HCT116 (cell line): ENCODE measurements around the gene PSME3IP1. TPM values are rescaled to one million over a fixed set of nuclear protein-coding genes. Genes with fewer than 3 reads are reported as not detected.

Source experiments
- ATAC-seq: fragments of 200-7000 bp; cut with Tn5 transposase; 2 replicates; pipeline ENCODE4 v1.9.1; 2020; ENCODE audit warnings: mild to moderate bottlenecking, moderate library complexity
- BruUV-seq: library from RNA; stranded (reverse); fragments of 400-500 nt; replicated peaks from 2 replicates; lab custom pipeline; 2021; lab: Mats Ljungman, UMichigan
- CTCF ChIA-PET: fragments of 300-600 bp; sonication (Branson Sonifier 250); formaldehyde crosslinking; loops from one replicate; lab custom pipeline; 2021; ENCODE audit warnings: antibody characterized with exemption; lab: Charles Lee
- POLR2A ChIA-PET: fragments of 300-600, 350-600 bp; sonication (Branson Sonifier 250); formaldehyde crosslinking; loops from one replicate; lab custom pipeline; 2021; ENCODE audit warnings: antibody characterized with exemption; lab: Charles Lee
- RAD21 ChIA-PET, 2 experiments: fragments of 300-600 bp; sonication (Branson Sonifier 250); formaldehyde crosslinking; loops; one replicate each; lab custom pipeline; 2023; ENCODE audit warnings: low total read pairs in 2 of 2; ENCODE audit not compliant: uncharacterized antibody in 2 of 2, unreplicated experiment in 2 of 2, low non-redundant PET in 1 of 2; lab: Charles Lee
- DNase-seq: peaks from one replicate; pipeline ENCODE4 v3.0.0-alpha.2; 2010; ENCODE audit warnings: low read depth, low spot score
- H2AFZ ChIP-seq: fragments of 200-600 bp; shearing (Covaris generic), sonication (generic); 2 replicates; pipeline ENCODE4 v1.6.1; 2017; ENCODE audit warnings: low read depth, mixed run types, mixed read lengths, antibody characterized with exemption, low read length; ENCODE audit not compliant: poor library complexity, severe bottlenecking
- H3K27ac ChIP-seq: 2 replicates; pipeline ENCODE4 v1.5.1; 2012; ENCODE audit warnings: low read depth, low read length
- H3K27me3 ChIP-seq: fragments of 200-600 bp; sonication (generic); 2 replicates; pipeline ENCODE4 v1.6.1; 2016; ENCODE audit warnings: mixed run types, low read length, mixed read lengths; ENCODE audit not compliant: insufficient read depth
- H3K36me3 ChIP-seq, 2 experiments: fragments of 200-500 bp in 1 of 2; fragments of 200-600 bp in 1 of 2; sonication (Bioruptor generic) in 1 of 2; sonication (generic) in 1 of 2; 2 replicates each; pipeline versions ENCODE4 v1.5.1 to v1.6.1; 2014 to 2016; ENCODE audit warnings: low read length in 2 of 2, inconsistent platforms in 1 of 2, mixed read lengths in 1 of 2, mixed run types in 1 of 2; ENCODE audit not compliant: insufficient read depth in 2 of 2, control insufficient read depth in 1 of 2
- H3K4me1 ChIP-seq, 2 experiments: fragments of 200-600 bp in 1 of 2; sonication (generic) in 1 of 2; 2 replicates each; pipeline versions ENCODE4 v1.5.1 to v1.6.1; 2012 to 2017; ENCODE audit warnings: low read length in 2 of 2, inconsistent platforms in 1 of 2, mild to moderate bottlenecking in 1 of 2, mixed read lengths in 1 of 2, mixed run types in 1 of 2, moderate library complexity in 1 of 2; ENCODE audit not compliant: insufficient read depth in 2 of 2, control insufficient read depth in 1 of 2
- H3K4me2 ChIP-seq: fragments of 200-600 bp; sonication (generic); 2 replicates; pipeline ENCODE4 v1.6.1; 2017; ENCODE audit warnings: mixed run types, low read length, mixed read lengths
- H3K4me3 ChIP-seq, 2 experiments: fragments of 200-600 bp in 1 of 2; sonication (generic) in 1 of 2; replicated peaks in 1 of 2; 2 replicates each; pipeline ENCODE4 v1.5.1; 2011 to 2016; ENCODE audit warnings: low read length in 2 of 2, control low read depth in 1 of 2, low read depth in 1 of 2, mild to moderate bottlenecking in 1 of 2, mixed read lengths in 1 of 2, mixed run types in 1 of 2
- H3K79me2 ChIP-seq: fragments of 200-600 bp; sonication (generic); 2 replicates; pipeline ENCODE4 v1.6.1; 2017; ENCODE audit warnings: mild to moderate bottlenecking, mixed run types, low read length, moderate library complexity, mixed read lengths; ENCODE audit not compliant: insufficient read depth
- H3K9ac ChIP-seq: fragments of 200-600 bp; sonication (generic); 2 replicates; pipeline ENCODE4 v1.6.1; 2016; ENCODE audit warnings: low read length, mixed read lengths
- H3K9me2 ChIP-seq: fragments of 200-600 bp; sonication (generic), shearing (Covaris generic); 2 replicates; pipeline ENCODE4 v1.6.1; 2017; ENCODE audit warnings: mixed run types, mild to moderate bottlenecking, moderate library complexity; ENCODE audit not compliant: insufficient read depth
- H3K9me3 ChIP-seq, 2 experiments: fragments of 200-500 bp in 1 of 2; fragments of 200-600 bp in 1 of 2; sonication (Bioruptor generic) in 1 of 2; sonication (generic) in 1 of 2; 2 replicates each; pipeline ENCODE4 v1.6.1; 2014 to 2017; ENCODE audit warnings: low read length in 2 of 2, mixed read lengths in 2 of 2, inconsistent platforms in 1 of 2, low read depth in 1 of 2, mild to moderate bottlenecking in 1 of 2, mixed run types in 1 of 2, moderate library complexity in 1 of 2; ENCODE audit not compliant: control insufficient read depth in 1 of 2, insufficient read depth in 1 of 2
- H4K20me1 ChIP-seq: fragments of 200-600 bp; sonication (generic), shearing (Covaris generic); 2 replicates; pipeline ENCODE4 v1.6.1; 2017; ENCODE audit warnings: mixed run types, mild to moderate bottlenecking, moderate library complexity; ENCODE audit not compliant: insufficient read depth
- CBX3 ChIP-seq: IDR thresholded peaks from 2 replicates; pipeline ENCODE4 v1.6.1; 2012; ENCODE audit warnings: low read depth
- ELF1 ChIP-seq: IDR thresholded peaks from 2 replicates; pipeline ENCODE4 v1.6.1; 2012; ENCODE audit warnings: low read depth, borderline replicate concordance
- EZH2phosphoT487 ChIP-seq: fragments of 200-600 bp; IDR thresholded peaks from 2 replicates; pipeline ENCODE4 v1.6.1; 2018; ENCODE audit warnings: antibody characterized with exemption, borderline replicate concordance
- JUND ChIP-seq: IDR thresholded peaks from 2 replicates; pipeline ENCODE4 v1.6.1; 2012
- MAX ChIP-seq: IDR thresholded peaks from 2 replicates; pipeline ENCODE4 v1.6.1; 2012
- POLR2A ChIP-seq: IDR thresholded peaks from 2 replicates; pipeline ENCODE4 v1.7.0; 2011; ENCODE audit warnings: borderline replicate concordance; ENCODE audit not compliant: insufficient read depth, insufficient read length; ENCODE audit errors: extremely low read depth
- POLR2AphosphoS5 ChIP-seq: IDR thresholded peaks from 2 replicates; pipeline ENCODE4 v1.6.1; 2011; ENCODE audit warnings: mild to moderate bottlenecking, low read depth, low read length, moderate library complexity
- RAD21 ChIP-seq: IDR thresholded peaks from 2 replicates; pipeline ENCODE4 v1.6.1; 2012; ENCODE audit warnings: low read depth, mild to moderate bottlenecking
- REST ChIP-seq: IDR thresholded peaks from 2 replicates; pipeline ENCODE4 v1.6.1; 2012; ENCODE audit warnings: low read depth
- TCF7L2 ChIP-seq: IDR thresholded peaks from 2 replicates; pipeline ENCODE4 v1.7.0; 2011; ENCODE audit warnings: borderline replicate concordance, inconsistent platforms; ENCODE audit not compliant: insufficient read depth, insufficient read length; ENCODE audit errors: extremely low read depth
- YY1 ChIP-seq: IDR thresholded peaks from 2 replicates; pipeline ENCODE4 v1.6.1; 2011; ENCODE audit warnings: low read length, low read depth, moderate library complexity, mild to moderate bottlenecking; ENCODE audit not compliant: insufficient replicate concordance; ENCODE audit errors: extremely low read depth
- ZBTB33 ChIP-seq: IDR thresholded peaks from 2 replicates; pipeline ENCODE4 v1.6.1; 2011; ENCODE audit warnings: mild to moderate bottlenecking, low read length, moderate library complexity; ENCODE audit not compliant: insufficient replicate concordance; ENCODE audit errors: extremely low read depth
- ZFX ChIP-seq: fragments of 450-650 bp; IDR thresholded peaks from 2 replicates; pipeline ENCODE4 v1.6.1; 2017
- intact Hi-C: fragments of 100-400 bp; cut with micrococcal nuclease; formaldehyde crosslinking; loops from 2 replicates; pipeline ENCODE4 v1.10.0; 2022
- total RNA-seq: library from RNA; stranded (reverse); gene quantifications from one replicate; pipeline ENCODE4 v1.2.1, GENCODE V29; 2021; ENCODE audit not compliant: unreplicated experiment

PSME3IP1 gene
- total RNA-seq, 1 experiment from 2014 or later: 88.5 TPM

- no peaks in the 10 kb centered on the region for H4K20me1 ChIP-seq
- H3K4me3 ChIP-seq: no peak overlapping the region
- H3K9me3 ChIP-seq: no peaks in the 10 kb centered on the region
- no peak for TF ChIP-seq ZBTB33
- TF ChIP-seq POLR2AphosphoS5: no peak
- TF ChIP-seq YY1: no peak
- TF ChIP-seq, all 23 proteins: peak for 0
- intact Hi-C loops: no loop called here
- POLR2A ChIA-PET: no interaction called here
- no peaks in the 10 kb centered on the region for H3K27me3 ChIP-seq
- no peak overlapping the region for H3K4me2 ChIP-seq
- DNase-seq (no peak), ATAC-seq (no peak)
- no peak overlapping the region for H3K9ac ChIP-seq
- H2AFZ ChIP-seq: no peak overlapping the region
- H3K27ac ChIP-seq: no peak overlapping the region
- RAD21 ChIA-PET: no interaction called here
- no peaks in the 10 kb centered on the region for H3K36me3 ChIP-seq
- H3K4me1 ChIP-seq: peaks cover 0 to 24% of the 10 kb centered on the region in 2 experiments; a peak in 2 of 4 replicates
- no peaks in the 10 kb centered on the region for H3K79me2 ChIP-seq
- no peaks in the 10 kb centered on the region for H3K9me2 ChIP-seq
- CTCF ChIA-PET: no interaction called here
- BruUV-seq: no TSS peak
These were observed 74.4 kb downstream of the PSME3IP1 start for GRCh38 chr16:57111420-57111819.

GRCh38 chr16:57110937-57111336 lies 74.9 kb downstream of the PSME3IP1 start:
- Histone ChIP-seq H3K9ac (no peak overlapping the region), H2AFZ (no peak overlapping the region), H3K9me3 (no peaks in the 10 kb centered on the region), H3K27me3 (no peaks in the 10 kb centered on the region), H3K4me3 (no peak overlapping the region), H4K20me1 (no peaks in the 10 kb centered on the region), H3K4me2 (no peak overlapping the region), H3K9me2 (no peaks in the 10 kb centered on the region), H3K27ac (no peak overlapping the region), H3K79me2 (no peaks in the 10 kb centered on the region), H3K36me3 (no peaks in the 10 kb centered on the region), H3K4me1 (peaks cover 0 to 29% of the 10 kb centered on the region in 2 experiments; a peak in 2 of 4 replicates)
- no TSS peak for BruUV-seq
- intact Hi-C loops: no loop called here
- ChIA-PET POLR2A (no interaction called here), RAD21 (no interaction called here), CTCF (no interaction called here)
- DNase-seq (no peak), ATAC-seq (no peak)
- TF ChIP-seq ZBTB33: no peak
- no peak for TF ChIP-seq ZFX
- no peak for TF ChIP-seq RAD21
- no peak for TF ChIP-seq JUND
- TF ChIP-seq TCF7L2: no peak
- no peak for TF ChIP-seq POLR2A
- TF ChIP-seq ELF1: no peak
- TF ChIP-seq REST: no peak
- no peak for TF ChIP-seq EZH2phosphoT487
- no peak for TF ChIP-seq CBX3
- no peak for TF ChIP-seq MAX
